SK-N-MC (cell line): Measurements from ENCODE around the gene EOLA1.

Experiments
- EZH2 ChIP-seq: fragments of 200-600 bp; sonication (generic); IDR thresholded peaks from one replicate; pipeline ENCODE4 v1.6.1; 2017; ENCODE audit warnings: antibody characterized with exemption
- FOXP2 ChIP-seq: optimal IDR thresholded peaks from 2 replicates; pipeline ENCODE3; 2011; ENCODE audit warnings: mild to moderate bottlenecking, moderate library complexity; ENCODE audit not compliant: insufficient read depth; ENCODE audit errors: extremely low read length, control extremely low read depth
- POLR2AphosphoS5 ChIP-seq: IDR thresholded peaks from 2 replicates; pipeline ENCODE4 v1.6.1; 2012; ENCODE audit warnings: mild to moderate bottlenecking, low read depth, low read length, borderline replicate concordance

DNA sequence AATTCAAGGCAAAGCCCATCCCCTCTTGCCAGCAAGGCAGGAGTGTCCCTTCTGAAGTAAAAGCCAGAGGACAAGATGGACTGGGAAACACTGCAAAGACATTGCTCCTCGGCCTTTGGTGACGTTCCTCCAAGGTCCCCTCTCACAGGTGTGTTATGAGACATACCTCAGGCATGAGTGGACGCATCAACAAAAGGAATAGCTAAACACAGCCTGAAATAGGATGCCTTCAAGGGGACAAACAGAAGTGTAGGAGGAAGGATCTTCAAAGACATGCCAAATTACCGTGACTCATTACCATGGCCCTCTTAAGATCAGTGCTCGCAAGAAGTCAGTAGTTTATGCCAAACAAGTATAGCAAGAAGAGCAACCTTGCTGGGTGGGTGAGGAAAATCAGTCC is 29.7 kb upstream of the EOLA1 start:
- no peak for TF ChIP-seq POLR2AphosphoS5
- TF ChIP-seq EZH2: no peak
- TF ChIP-seq FOXP2: no peak
